IMR-90 (cell line): Measurements from ENCODE around the gene BNIP2. TPM values are rescaled to one million over a fixed set of nuclear protein-coding genes. Genes with fewer than 3 reads are reported as not detected.

Experiments
- ATAC-seq: fragments of 200-7000 bp; cut with Tn5 transposase; 2 replicates; pipeline ENCODE4 v1.9.1; 2020; ENCODE audit warnings: low read depth, mild to moderate bottlenecking, moderate library complexity
- BruUV-seq: library from RNA; stranded (reverse); fragments of 400-500 nt; replicated peaks from 2 replicates; lab custom pipeline; 2021; lab: Mats Ljungman, UMichigan
- CTCF ChIA-PET: fragments of 300-600 bp; formaldehyde crosslinking; extraction: SDS; loops from one replicate; lab custom pipeline; 2021; ENCODE audit warnings: antibody characterized with exemption; lab: Yijun Ruan, JAX
- POLR2A ChIA-PET: fragments of 300-600 bp; sonication (Branson Sonifier 250); formaldehyde crosslinking; loops from one replicate; lab custom pipeline; 2022; ENCODE audit warnings: antibody characterized with exemption; ENCODE audit not compliant: unreplicated experiment; lab: Charles Lee
- DNase-seq: peaks from one replicate; pipeline ENCODE4 v3.0.0; 2013
- H2AFZ ChIP-seq: replicated peaks from 2 replicates; pipeline ENCODE3; 2013; ENCODE audit warnings: low read length, mild to moderate bottlenecking; ENCODE audit not compliant: poor library complexity
- H2AK5ac ChIP-seq: 2 replicates; pipeline ENCODE4 v1.6.1; 2013; ENCODE audit warnings: low read depth, low read length, inconsistent platforms
- H2AK9ac ChIP-seq: replicated peaks from 2 replicates; pipeline ENCODE3; 2013; ENCODE audit warnings: mild to moderate bottlenecking, low read depth, low read length, moderate library complexity; ENCODE audit not compliant: poor library complexity
- H2BK120ac ChIP-seq: 2 replicates; pipeline ENCODE4 v1.6.1; 2013; ENCODE audit warnings: low read depth, low read length, inconsistent platforms
- H2BK15ac ChIP-seq: 3 replicates; pipeline ENCODE4 v1.6.1; 2013; ENCODE audit warnings: low read depth, low read length, inconsistent platforms
- H2BK20ac ChIP-seq: 2 replicates; pipeline ENCODE4 v1.6.1; 2013; ENCODE audit warnings: low read depth, mild to moderate bottlenecking, inconsistent platforms, low read length, moderate library complexity
- H2BK5ac ChIP-seq: 2 replicates; pipeline ENCODE4 v1.6.1; 2013; ENCODE audit warnings: mild to moderate bottlenecking, low read depth, low read length, inconsistent platforms; ENCODE audit not compliant: poor library complexity, severe bottlenecking
- H3K14ac ChIP-seq: replicated peaks from 2 replicates; pipeline ENCODE4 v1.6.1; 2013; ENCODE audit warnings: low read depth, low read length, inconsistent platforms
- H3K18ac ChIP-seq: 2 replicates; pipeline ENCODE4 v1.6.1; 2013; ENCODE audit warnings: low read depth, low read length, control low read depth
- H3K23ac ChIP-seq: 2 replicates; pipeline ENCODE4 v1.6.1; 2013; ENCODE audit warnings: low read depth, low read length, inconsistent platforms
- H3K27ac ChIP-seq: 2 replicates; pipeline ENCODE4 v1.5.1; 2013; ENCODE audit warnings: mild to moderate bottlenecking, control low read depth, low read length; ENCODE audit not compliant: insufficient read depth
- H3K27me3 ChIP-seq: 2 replicates; pipeline ENCODE4 v1.6.1; 2013; ENCODE audit warnings: low read length; ENCODE audit not compliant: control insufficient read depth, insufficient read depth
- H3K36me3 ChIP-seq: 2 replicates; pipeline ENCODE4 v1.6.1; 2013; ENCODE audit warnings: low read length, mixed read lengths; ENCODE audit not compliant: control insufficient read depth, insufficient read depth
- H3K4ac ChIP-seq: 2 replicates; pipeline ENCODE4 v1.6.1; 2013; ENCODE audit warnings: low read depth, low read length, inconsistent platforms
- H3K4me1 ChIP-seq: 2 replicates; pipeline ENCODE4 v1.6.1; 2013; ENCODE audit warnings: low read length, mixed read lengths; ENCODE audit not compliant: control insufficient read depth, insufficient read depth
- H3K4me2 ChIP-seq: 2 replicates; pipeline ENCODE4 v1.6.1; 2013; ENCODE audit warnings: low read depth, mild to moderate bottlenecking, control low read depth, low read length, moderate library complexity
- H3K4me3 ChIP-seq: 2 replicates; pipeline ENCODE4 v1.5.1; 2013; ENCODE audit warnings: low read depth, mild to moderate bottlenecking, control low read depth, low read length, moderate library complexity; ENCODE audit not compliant: insufficient read depth
- H3K56ac ChIP-seq: 2 replicates; pipeline ENCODE4 v1.6.1; 2013; ENCODE audit warnings: low read length, inconsistent platforms; ENCODE audit not compliant: insufficient read depth; ENCODE audit errors: extremely low read depth
- H3K79me1 ChIP-seq, 2 experiments: 2 replicates each; pipeline ENCODE4 v1.6.1; 2013; ENCODE audit warnings: low read length in 2 of 2, inconsistent platforms in 1 of 2, low read depth in 1 of 2
- H3K9ac ChIP-seq: 2 replicates; pipeline ENCODE4 v1.6.1; 2013; ENCODE audit warnings: low read depth, low read length, control low read depth
- H3K9me1 ChIP-seq: 2 replicates; pipeline ENCODE4 v1.6.1; 2013; ENCODE audit warnings: low read length, inconsistent platforms; ENCODE audit not compliant: insufficient read depth
- H3K9me3 ChIP-seq: 2 replicates; pipeline ENCODE4 v1.6.1; 2013; ENCODE audit warnings: low read length; ENCODE audit not compliant: control insufficient read depth, insufficient read depth
- H4K20me1 ChIP-seq: 2 replicates; pipeline ENCODE4 v1.6.1; 2013; ENCODE audit warnings: low read length, inconsistent platforms; ENCODE audit not compliant: insufficient read depth
- H4K5ac ChIP-seq: 2 replicates; pipeline ENCODE4 v1.6.1; 2013; ENCODE audit warnings: mild to moderate bottlenecking, low read depth, low read length, control low read depth
- H4K8ac ChIP-seq, 2 experiments: 2 replicates each; pipeline ENCODE4 v1.6.1; 2013; ENCODE audit warnings: low read depth in 2 of 2, low read length in 2 of 2, control low read depth in 1 of 2, inconsistent platforms in 1 of 2
- H4K91ac ChIP-seq: 2 replicates; pipeline ENCODE4 v1.6.1; 2013; ENCODE audit warnings: low read depth, low read length, inconsistent platforms; ENCODE audit not compliant: insufficient read depth
- CEBPB ChIP-seq: IDR thresholded peaks from 2 replicates; pipeline ENCODE4 v1.6.1; 2012; ENCODE audit warnings: low read depth, low read length, improper control_type of control experiment
- MAZ ChIP-seq: IDR thresholded peaks from 2 replicates; pipeline ENCODE4 v1.6.1; 2012; ENCODE audit warnings: low read depth, mild to moderate bottlenecking, low read length, improper control_type of control experiment, moderate library complexity, borderline replicate concordance
- NFE2L2 ChIP-seq: fragments of 150-350 bp; IDR thresholded peaks from 2 replicates; pipeline ENCODE4 v1.6.1; 2016; ENCODE audit warnings: low read depth, mild to moderate bottlenecking, low read length
- RFX5 ChIP-seq: IDR thresholded peaks from 2 replicates; pipeline ENCODE4 v1.8.0; 2012; ENCODE audit warnings: low read depth, mild to moderate bottlenecking, low read length, moderate library complexity
- WGBS, 2 experiments: methylation state at CpG; one replicate each; pipeline versions ENCODE4 v1.1.5 to v1.1.7; 2013; ENCODE audit warnings: missing lambda C conversion rate in 2 of 2; ENCODE audit not compliant: insufficient read length in 1 of 2; ENCODE audit errors: extremely low coverage in 2 of 2; 5-methylcytosine and 5-hydroxymethylcytosine counted together
- dilution Hi-C: fragments of 300-500 bp; cut with HindIII; formaldehyde crosslinking; loops from one replicate; pipeline ENCODE4 v1.14.3; 2018; ENCODE audit warnings: low sequenced_read_pairs; ENCODE audit not compliant: unreplicated experiment
- in situ Hi-C: fragments of 300-500 bp; cut with MboI; formaldehyde crosslinking; loops from 3 replicates; pipeline ENCODE4 v1.14.3; 2019; ENCODE audit warnings: low sequenced_read_pairs, inconsistent platforms, mixed read lengths
- intact Hi-C: fragments of 100-400 bp; cut with micrococcal nuclease; formaldehyde crosslinking; loops from 2 replicates; pipeline ENCODE4 v1.10.0; 2022
- polyA plus RNA-seq, 3 experiments: library from polyadenylated mRNA; depleted of rRNA; stranded (reverse); fragments of >200 nt; gene quantifications; 2 replicates each; pipeline ENCODE4 v1.2.3, GENCODE V29; 2012; ENCODE audit warnings: low replicate concordance in 1 of 3
- total RNA-seq: library from RNA; depleted of rRNA; stranded (reverse); fragments of >200 nt; gene quantifications from 2 replicates; pipeline ENCODE4 v1.2.3, GENCODE V29; 2012

Gene BNIP2
- total and polyA plus RNA-seq, 2 of the 4 experiments (the other 2 are of a cell fraction), result 36.9 to 47.3 TPM

GRCh38 chr15:59614153-59614552, 75.0 kb downstream of the BNIP2 start:
- ChIA-PET POLR2A (no interaction called here), CTCF (no interaction called here)
- H3K14ac ChIP-seq, result no peak overlapping the region
- H3K36me3 ChIP-seq, result no peaks in the 10 kb centered on the region
- H4K20me1 ChIP-seq, result no peaks in the 10 kb centered on the region
- BruUV-seq, result no TSS peak
- dilution Hi-C loops, result no loop called here
- no CpG with 5 or more reads among the region's 7 CpGs for WGBS, 2 experiments
- no peak overlapping the region for H3K4ac ChIP-seq
- no peaks in the 10 kb centered on the region for H3K9me1 ChIP-seq
- H2AK5ac ChIP-seq, result no peak overlapping the region
- H4K5ac ChIP-seq, result no peak overlapping the region
- H3K27ac ChIP-seq, result no peak overlapping the region
- H2BK120ac ChIP-seq, result no peak overlapping the region
- DNase-seq, result no peak
- H2BK15ac ChIP-seq, result no peak overlapping the region
- no peaks in the 10 kb centered on the region for H3K9me3 ChIP-seq
- no peak overlapping the region for H4K8ac ChIP-seq
- no peak overlapping the region for H2BK5ac ChIP-seq
- no peak overlapping the region for H3K23ac ChIP-seq
- H2BK20ac ChIP-seq, result no peak overlapping the region
- H3K56ac ChIP-seq, result no peak overlapping the region
- H3K4me3 ChIP-seq, result no peak overlapping the region
- in situ Hi-C loops, result no loop called here
- H3K4me1 ChIP-seq, result no peaks in the 10 kb centered on the region
- H4K91ac ChIP-seq, result no peak overlapping the region
- H2AFZ ChIP-seq, result no peak overlapping the region
- no peak overlapping the region for H3K4me2 ChIP-seq
- TF ChIP-seq MAZ, result no peak
- no peak for TF ChIP-seq NFE2L2
- TF ChIP-seq RFX5, result no peak
- TF ChIP-seq CEBPB, result 0 out of 2 replicates have a peak, but pooled peaks have one; percentile 32
- intact Hi-C loops, result no loop called here
- peaks cover 24% of the 10 kb centered on the region for H3K27me3 ChIP-seq
- no peak overlapping the region for H2AK9ac ChIP-seq
- no peak overlapping the region for H3K9ac ChIP-seq
- H3K18ac ChIP-seq, result no peak overlapping the region
- no peak for ATAC-seq
- no peaks in the 10 kb centered on the region for H3K79me1 ChIP-seq
